Measurements from ENCODE around the gene GEMIN5. TPM values are rescaled to one million over a fixed set of nuclear protein-coding genes. Genes with fewer than 3 reads are reported as not detected.

The GEMIN5 gene
- total RNA-seq, 1 experiment from 2014 or later = 35.8 TPM

- H3K36me3 Mint-ChIP-seq (ENCODE audit: insufficient read depth in 1 of 3, low read depth in 3 of 3) = peaks cover 40 to 75% (median 72%) of the 10 kb centered on the region in 3 experiments
- no peaks in the 10 kb centered on the region for H3K4me1 Mint-ChIP-seq
- TF ChIP-seq, protein P1, sequence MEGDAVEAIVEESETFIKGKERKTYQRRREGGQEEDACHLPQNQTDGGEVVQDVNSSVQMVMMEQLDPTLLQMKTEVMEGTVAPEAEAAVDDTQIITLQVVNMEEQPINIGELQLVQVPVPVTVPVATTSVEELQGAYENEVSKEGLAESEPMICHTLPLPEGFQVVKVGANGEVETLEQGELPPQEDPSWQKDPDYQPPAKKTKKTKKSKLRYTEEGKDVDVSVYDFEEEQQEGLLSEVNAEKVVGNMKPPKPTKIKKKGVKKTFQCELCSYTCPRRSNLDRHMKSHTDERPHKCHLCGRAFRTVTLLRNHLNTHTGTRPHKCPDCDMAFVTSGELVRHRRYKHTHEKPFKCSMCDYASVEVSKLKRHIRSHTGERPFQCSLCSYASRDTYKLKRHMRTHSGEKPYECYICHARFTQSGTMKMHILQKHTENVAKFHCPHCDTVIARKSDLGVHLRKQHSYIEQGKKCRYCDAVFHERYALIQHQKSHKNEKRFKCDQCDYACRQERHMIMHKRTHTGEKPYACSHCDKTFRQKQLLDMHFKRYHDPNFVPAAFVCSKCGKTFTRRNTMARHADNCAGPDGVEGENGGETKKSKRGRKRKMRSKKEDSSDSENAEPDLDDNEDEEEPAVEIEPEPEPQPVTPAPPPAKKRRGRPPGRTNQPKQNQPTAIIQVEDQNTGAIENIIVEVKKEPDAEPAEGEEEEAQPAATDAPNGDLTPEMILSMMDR (conservative IDR thresholded peaks at IDR 0.05) = no peak
- H3K27ac Mint-ChIP-seq = no peak overlapping the region
- Histone ChIP-seq H3K14ac (ENCODE audit: insufficient read depth, low read length) (no peak overlapping the region), H2AK5ac (ENCODE audit: insufficient read length, low read length) (no peak overlapping the region), H4K20me1 (ENCODE audit: control insufficient read depth, insufficient read depth, insufficient read length) (no peaks in the 10 kb centered on the region), H3K79me2 (ENCODE audit: insufficient read depth, low read length) (no peaks in the 10 kb centered on the region), H3T11ph (ENCODE audit: low read length) (no peak overlapping the region), H3K9me3 (ENCODE audit: control insufficient read depth, low read depth, low read length) (no peaks in the 10 kb centered on the region), H3K27ac (ENCODE audit: insufficient read length, low read depth, low read length) (no peak overlapping the region), H2BK12ac (ENCODE audit: insufficient read length, low read depth, low read length) (no peak overlapping the region), H3K27me3 (ENCODE audit: insufficient read depth, low read length) (no peaks in the 10 kb centered on the region), H2BK5ac (ENCODE audit: insufficient read length, low read length) (no peak overlapping the region), H3K9ac (ENCODE audit: extremely low read depth, insufficient read length, low read length) (no peak overlapping the region), H4K91ac (ENCODE audit: insufficient read length, low read depth, low read length) (no peak overlapping the region), H3K23ac (ENCODE audit: insufficient read length, low read depth, low read length) (no peak overlapping the region), H2BK120ac (ENCODE audit: low read depth, low read length, poor library complexity, severe bottlenecking) (no peak overlapping the region), H3K18ac (ENCODE audit: insufficient read length, low read depth, low read length) (no peak overlapping the region), H4K5ac (ENCODE audit: insufficient read length, low read depth, low read length) (no peak overlapping the region), H3K4me2 (ENCODE audit: insufficient read depth, insufficient read length, low read length) (no peak overlapping the region), H3K23me2 (ENCODE audit: insufficient read length, low read depth, low read length, poor library complexity, severe bottlenecking) (no peaks in the 10 kb centered on the region), H3K4ac (ENCODE audit: low read depth, low read length) (no peak overlapping the region), H2AFZ (ENCODE audit: low read length) (no peak overlapping the region), H3K56ac (ENCODE audit: insufficient read length, low read depth, low read length) (no peak overlapping the region), H2BK20ac (ENCODE audit: low read depth, low read length, poor library complexity, severe bottlenecking) (no peak overlapping the region), H3K4me1 (ENCODE audit: insufficient read depth, low read length) (no peaks in the 10 kb centered on the region), H2BK15ac (ENCODE audit: low read depth, low read length) (no peak overlapping the region), H3K79me1 (ENCODE audit: insufficient read depth, low read depth, low read length, poor library complexity, severe bottlenecking) (no peaks in the 10 kb centered on the region), H4K8ac (replicated peaks; ENCODE audit: insufficient read length, low read depth, low read length) (no peak overlapping the region)
- H3K9me3 Mint-ChIP-seq = no peaks in the 10 kb centered on the region
- no peaks in the 10 kb centered on the region for H3K27me3 Mint-ChIP-seq (ENCODE audit: low read depth)
- no CpG with 5 or more reads among the region's 4 CpGs for WGBS (ENCODE audit: extremely low coverage, insufficient read length, low lambda C conversion rate)
- DNase-seq = no peak
- H3K4me3 Mint-ChIP-seq = no peak overlapping the region
These were observed 66.3 kb downstream of the GEMIN5 start for GRCh38 chr5:154871734-154872133.
